Cerebellar cortex (tissue), 1 donor: ENCODE measurements around the gene LARP6.
A peak's percentile ranks its signal among the peaks of the same experiment; 100 is the strongest.
"Not testable (repeated sequence)": the region's sequence is repeated elsewhere in the genome, so short reads cannot be mapped to it uniquely, and the experiment has no call there.

ENCODE experiments used
- DNase-seq: peaks from one replicate; pipeline ENCODE4 v3.0.0-alpha.2; 2015; ENCODE audit warnings: low spot score

The LARP6 gene

DNA sequence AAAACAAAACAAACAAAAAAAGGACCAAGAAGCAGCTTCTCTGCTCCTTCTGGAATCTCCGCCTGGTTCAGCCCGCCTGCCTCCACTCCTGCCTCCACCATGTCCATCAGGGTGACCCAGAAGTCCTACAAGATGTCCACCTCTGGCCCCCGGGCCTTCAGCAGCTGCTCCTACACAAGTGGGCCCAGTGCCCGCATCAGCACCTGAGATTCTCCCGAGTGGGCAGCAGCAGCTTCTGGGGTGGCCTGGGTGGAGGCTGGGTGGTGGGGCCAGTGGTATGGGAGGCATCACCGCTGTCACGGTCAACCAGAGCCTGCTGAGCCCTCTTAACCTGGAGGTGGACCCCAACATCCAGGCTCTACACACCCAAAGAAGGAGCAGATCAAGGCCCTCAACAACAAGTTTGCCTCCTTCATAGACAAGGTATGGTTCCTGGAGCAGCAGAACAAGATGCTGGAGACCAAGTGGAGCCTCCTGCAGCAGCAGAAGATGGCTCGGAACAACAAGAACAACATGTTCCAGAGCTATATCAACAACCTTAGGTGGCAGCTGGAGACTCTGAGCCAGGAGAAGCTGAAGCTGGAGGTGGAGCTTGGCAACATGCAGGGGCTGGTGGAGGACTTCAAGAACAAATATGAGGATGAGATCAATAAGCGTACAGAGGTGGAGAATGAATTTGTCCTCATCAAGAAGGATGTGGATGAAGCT lies 4.8 kb upstream of the LARP6 start:
- not testable (repeated sequence) for DNase-seq

DNA sequence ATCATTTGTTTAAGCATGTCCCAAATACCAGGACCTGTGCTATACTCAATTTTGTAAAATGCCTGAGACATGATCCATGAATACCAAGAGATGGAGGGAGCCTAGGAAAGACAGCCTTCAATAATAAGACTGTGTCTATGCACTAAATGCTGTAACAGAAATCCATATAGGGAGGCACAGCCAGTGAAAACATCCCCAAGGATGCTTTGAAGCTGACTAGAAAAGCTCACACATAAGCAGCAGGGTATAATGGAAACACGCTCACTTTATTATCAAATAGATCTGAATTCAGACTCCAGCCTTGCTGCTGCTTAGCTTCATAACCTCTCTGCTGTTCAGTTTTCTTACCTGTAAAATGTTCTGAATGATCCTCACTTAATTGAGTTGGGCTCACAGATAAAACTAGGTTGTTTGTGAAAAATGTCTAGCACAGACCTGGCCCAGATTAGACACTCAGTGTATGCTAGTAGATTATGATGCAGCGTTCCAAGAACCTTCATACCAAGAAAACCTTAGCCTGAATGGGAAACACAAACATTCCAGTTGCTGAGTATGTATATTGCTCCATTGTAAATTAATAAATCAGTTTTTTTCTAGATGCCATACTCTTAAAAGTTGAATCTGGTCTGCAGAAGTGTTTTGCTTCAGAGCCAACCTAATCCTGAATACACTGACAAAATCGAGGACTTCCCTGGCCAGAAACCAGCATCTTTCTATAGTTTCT lies 3.8 kb upstream of the LARP6 start:
- DNase-seq: no peak

DNA sequence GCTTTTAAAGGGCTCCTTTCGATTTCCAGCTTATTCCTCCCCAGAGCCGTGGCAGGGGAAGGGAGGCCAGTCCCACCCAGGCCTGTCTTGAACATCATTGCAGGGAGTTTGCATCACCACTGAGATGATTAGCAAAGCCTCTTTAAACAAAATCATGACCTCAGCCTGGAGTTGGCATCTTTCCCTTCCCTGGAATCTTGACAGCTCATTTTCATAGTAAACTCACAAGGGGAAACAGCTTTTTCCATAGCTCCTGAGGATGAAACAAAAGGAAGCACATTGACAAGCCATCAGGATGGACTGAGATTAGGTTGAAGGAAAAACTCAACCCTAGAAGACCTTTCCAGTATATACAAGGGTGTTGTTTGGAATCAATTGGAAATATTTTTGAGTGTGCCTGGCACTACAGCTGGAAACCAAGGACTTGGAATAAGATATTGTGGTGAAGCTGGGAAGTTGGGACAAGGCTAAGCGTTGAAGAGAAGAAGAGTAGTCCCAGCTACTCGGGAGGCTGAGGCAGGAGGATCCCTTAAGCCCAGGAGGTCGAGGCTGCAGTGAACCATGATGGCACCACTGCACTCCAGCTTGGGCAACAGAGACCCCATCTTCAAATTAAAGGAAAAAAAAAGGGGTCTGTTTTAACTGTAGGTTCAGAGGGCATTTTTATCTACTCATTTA lies 3.1 kb upstream of the LARP6 start:
- peak; percentile 13 for DNase-seq

DNA sequence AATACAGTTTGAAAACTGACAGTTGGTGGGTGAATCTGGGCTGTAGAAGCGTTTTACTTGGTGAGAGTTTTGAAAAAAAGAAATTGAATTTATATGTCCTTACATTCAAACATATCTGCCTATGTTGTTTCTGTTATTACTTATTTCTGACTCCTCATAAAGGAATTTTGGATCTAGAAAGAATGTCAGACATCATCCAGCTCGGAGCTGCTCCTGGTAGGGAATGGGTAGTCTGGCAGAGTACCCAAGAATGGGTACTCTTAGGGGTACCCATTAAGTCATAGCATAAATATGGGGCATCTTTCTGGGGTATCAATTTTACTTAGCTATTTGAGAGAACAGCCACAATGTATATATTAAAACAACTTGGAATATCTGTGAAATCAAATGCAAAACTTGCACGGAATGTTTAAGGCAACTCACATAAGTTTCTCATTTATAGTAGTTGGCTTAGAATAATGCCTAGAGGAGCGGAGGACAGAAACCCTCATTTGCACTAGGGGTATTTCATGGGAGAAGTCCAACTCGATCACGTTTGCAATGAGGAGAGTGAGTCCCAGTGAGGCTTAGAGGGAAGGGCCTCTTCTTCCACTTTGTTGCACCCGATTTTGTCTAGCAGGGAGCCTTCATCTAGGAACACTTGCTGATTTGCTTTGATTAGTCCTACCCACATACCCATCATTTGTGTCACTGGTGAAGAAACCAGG lies 2.4 kb upstream of the LARP6 start:
- DNase-seq: no peak

DNA sequence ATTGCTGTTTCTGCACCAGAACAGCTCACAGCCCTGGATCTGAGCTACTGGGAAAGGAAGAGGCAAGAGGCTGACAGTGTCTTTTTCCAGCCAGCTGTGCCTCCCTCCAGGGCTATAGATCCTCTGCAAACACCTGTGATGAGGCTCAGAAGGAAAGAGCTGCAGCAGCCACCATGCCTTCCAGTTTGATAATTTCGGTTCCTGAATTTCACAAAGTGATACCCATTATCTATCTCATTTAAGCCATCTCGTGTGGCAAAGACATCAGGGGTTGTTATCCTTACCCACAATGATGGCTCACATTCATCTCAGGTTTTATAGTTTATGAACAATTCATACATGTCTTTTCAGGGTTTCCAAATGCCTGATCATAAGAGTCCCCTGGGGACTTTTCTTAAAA lies 1.8 kb upstream of the LARP6 start:
- no peak for DNase-seq

DNA sequence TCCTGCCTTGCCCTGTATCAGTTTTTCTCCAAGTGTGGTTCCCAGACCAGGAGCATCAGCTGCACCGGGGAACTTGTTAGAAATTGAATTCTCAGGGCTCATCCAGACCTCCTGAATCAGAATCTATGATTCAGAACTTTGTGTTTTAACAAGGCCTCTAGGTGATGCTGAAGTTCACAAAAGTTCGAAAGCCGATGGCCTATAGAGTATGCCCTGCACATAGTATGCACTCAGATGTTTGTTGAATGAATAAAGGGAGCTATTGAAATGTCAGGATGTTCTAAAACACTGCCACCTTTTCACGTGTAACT lies 664 bp upstream of the LARP6 start:
- peak; percentile 61 for DNase-seq

DNA sequence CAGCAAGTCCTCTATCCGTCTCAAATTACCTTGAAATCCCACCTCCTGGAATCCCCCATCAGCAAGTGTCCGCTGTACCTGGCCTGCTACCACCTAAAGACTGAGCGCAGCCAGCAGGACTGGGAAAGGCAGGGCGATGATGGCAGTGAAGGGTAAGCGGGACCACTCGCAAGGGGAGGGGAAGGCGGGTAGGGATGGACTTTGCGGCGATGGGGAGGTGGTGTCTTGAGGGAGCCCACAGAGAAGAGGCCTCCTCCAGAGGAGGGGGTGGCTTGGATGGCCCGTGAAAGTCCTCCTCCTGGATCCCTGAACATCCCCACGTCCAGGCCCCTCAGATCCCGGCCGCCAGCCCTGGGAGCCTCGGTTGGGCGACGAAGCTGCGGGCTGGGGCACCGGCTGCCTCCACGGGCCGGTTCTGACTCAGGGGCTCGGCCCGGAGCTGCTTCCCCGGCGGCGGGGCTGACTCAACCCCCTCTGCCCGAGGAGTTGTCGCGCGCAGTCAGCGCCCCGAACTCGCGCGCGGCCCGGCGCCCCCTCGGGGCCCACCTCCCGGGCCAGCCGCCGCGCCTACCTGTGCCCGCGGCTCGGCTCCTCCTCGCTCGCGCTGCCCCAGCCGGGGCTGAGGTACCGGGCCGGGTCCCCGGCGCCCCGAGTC lies 512 bp downstream of the LARP6 start:
- DNase-seq: peak; percentile 54

DNA sequence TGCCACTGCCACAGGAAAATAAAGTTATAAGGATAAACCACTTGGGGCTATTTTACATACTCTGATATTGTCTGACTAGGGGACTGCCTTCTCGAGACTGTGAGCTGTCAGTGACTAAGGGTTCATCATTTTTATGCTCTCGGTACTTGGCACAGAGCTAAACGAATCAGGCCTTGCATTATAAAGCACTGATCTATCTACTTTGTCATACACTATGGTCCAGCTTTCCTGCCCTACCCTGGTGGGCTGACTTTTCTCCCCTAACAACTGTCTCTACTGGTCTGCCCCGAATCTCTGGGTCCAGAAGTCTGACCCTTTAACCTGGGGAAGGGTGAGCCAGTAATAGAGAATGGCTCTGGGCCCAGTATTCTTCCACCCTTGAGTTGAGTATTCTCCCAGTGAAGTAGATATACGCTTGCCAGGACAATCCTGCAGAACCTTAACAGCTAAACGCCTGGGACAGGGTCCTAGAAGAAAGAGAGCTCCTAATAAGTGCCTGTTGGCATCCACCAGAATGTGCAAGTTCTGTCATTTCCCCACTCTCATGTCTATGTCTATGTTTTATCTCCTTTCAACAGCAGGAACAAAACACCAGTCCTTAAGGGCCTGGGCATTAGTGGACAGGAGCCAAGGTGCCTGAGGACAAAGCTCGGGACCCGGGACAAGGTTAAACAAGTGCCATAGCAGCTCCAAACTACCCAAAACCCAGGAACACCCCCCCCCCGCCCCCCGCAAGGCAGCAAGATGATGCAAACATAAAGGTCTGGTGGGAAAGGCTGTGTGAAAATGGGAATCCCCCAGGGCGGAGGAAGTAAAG lies 1.2 kb downstream of the LARP6 start:
- peak; percentile 32 for DNase-seq

DNA sequence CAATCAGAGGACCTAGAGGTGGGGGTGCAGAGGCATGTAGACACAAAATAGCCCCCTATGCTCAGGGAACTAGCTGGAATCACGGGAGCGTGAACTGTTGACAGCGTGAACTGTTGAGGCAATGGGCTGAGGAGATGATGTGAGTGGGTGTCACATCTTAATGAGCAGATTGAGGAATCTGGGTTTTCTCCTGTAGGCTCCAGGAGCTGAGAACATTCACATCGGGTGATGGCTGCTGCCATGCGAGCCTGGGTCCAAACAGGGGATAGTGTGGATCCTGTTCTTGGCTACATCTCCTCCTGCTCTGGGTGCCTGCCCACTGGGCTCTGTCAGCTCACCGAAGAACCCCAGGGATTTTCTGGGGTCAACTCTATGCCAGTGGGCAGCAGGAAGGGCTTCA lies 2.1 kb downstream of the LARP6 start:
- DNase-seq: no peak

DNA sequence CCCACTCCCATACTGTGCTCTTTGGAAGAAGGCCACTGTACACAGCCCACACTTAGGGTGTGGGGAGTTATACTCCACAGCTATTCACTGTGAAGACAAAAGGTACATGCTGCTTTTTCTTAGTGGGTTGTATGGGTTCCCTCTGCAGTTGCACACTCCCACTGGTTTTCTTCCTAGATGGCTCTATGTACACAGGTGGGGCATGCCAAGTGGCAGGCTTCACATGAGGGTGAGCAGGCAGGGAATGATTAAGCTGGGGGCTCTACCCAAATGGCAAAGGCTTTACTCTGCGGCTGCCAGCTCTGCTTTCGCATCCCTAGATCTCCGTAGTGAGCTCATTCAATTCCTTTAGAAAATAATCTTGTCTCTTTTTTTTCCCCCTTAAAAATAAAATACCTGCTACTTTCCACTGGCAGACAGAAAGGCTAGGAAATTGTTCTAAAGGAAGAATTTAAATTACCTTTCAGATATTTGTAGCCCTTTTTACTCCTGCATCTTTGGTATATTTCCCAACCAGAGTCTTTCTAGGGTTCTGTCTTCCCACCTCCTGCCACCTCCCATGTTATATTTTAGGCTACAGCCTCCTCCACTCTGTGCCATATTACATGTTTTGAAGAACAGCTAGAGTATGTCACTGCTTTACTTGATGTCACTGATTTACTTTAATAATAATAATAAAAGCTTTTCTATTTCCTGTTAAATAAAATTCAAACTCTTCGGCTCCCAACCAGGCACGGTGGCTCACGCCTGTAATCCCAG lies 8.2 kb downstream of the LARP6 start:
- no peak for DNase-seq

DNA sequence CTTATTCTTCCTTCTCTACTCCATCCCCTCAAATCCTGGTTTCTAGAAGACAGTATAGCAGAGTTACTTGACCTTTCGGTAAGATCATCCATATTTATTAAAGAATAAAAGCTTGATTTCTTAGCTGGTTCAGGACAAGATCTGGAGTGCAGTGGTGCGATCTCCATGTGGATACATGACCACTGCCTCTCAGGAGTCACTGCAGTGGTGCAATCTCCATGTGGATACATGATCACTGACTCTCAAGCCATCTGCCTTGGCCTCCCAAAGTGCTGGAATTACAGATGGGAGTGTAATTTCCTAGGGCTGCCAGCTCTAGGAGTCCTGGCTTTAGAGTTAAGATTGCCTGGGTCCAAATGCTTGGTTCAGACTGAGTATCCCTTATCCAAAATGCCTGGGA lies 16.5 kb downstream of the LARP6 start:
- no peak for DNase-seq

DNA sequence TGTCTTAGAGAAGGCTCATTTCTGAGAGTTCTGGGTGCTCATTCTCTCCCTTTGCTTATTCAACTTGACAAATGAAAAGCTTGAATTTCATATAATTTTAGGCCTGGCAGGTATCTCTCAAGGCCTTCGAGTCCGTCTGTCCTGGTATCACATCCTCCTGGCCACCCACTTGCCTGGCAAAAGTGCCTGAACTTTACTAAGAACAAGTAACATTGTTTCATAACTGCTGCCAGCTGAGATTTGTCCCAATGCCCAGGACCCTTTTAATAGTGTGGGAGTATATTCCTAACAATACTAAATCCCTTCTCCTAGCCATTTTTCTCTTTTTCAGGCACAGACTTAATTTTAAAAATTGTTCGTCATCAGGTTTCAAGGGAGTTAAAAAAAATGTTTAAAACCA lies 18.1 kb downstream of the LARP6 start:
- no peak for DNase-seq

DNA sequence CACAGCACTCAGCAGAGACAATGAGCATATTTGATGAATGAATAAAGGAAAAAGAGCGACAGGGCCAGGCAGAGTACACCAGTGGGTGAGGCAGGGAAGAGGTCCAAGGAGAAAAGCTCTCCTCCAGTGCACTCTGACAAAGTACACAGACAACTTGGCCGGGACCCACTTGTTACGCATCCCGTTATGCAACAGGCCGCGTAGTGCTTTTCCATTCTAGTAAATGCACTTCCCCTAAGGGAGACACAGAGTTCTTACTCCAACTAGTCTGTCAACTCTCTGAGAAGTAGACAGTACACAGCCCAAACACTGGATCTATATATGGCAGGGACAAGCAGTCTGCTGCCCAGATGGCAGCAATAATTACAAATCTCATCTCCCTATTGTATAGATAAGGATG lies 18.5 kb downstream of the LARP6 start:
- DNase-seq: no peak

DNA sequence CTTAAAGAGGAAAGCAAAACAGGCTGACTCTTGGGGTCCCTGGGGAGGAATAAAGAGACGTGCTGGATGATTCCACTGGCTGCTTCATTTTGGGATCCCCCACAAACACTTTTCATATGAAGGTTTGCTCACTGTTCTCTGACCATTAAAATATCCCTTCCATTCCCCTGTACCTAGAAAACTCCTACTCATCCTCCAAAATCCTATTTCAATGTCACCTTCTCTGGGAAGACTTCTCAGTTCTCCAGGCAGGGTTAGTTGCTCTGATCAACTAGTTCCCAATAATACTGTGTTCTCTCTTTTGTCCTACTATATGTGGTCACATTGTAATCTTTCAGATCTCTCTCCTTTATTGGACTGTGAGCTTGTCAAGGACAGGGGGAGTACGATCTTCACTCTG lies 19.0 kb downstream of the LARP6 start:
- DNase-seq: no peak

DNA sequence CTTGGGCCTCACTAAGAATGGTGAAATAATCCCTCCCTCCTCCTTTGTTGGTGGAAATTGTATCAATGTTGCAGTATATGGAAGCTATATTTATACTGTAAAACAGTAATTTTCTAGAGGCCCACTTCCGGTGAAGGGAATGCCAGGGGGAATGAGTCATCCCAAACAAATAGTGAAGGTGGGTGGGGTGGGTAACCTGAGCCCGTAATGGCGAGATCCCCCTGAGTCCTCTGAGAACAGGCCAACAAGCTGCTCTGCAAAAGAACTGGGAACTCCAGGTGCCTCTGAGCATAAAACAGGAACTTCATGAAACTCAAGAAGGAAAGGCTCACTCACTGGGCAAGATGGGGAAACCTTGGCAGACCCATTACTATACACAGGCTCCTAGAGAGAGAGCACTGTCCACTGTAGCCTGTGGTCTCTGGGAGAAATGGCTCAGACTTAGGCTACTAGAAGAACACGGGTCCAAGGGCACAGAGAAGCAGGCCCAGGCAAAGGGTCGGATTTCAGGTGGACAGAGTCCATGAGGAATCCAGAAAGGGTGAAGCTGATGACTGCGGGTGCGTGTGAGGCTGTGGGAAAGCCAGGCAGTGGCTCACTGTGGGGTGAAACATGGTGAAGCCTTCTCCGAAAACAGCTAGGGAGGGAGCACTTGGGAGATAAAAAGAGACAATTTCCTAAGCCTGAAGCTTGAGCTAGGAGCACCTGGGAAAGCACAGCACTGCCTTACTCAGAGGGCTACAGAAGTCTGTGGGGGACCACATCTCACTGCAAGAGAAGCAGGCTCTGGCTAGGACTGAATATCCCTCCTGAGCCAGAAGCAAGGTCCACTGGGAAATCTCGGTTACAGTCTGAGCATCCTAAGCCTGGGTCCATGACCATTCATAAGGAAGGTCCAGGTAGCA lies 19.8 kb downstream of the LARP6 start:
- DNase-seq: no peak

DNA sequence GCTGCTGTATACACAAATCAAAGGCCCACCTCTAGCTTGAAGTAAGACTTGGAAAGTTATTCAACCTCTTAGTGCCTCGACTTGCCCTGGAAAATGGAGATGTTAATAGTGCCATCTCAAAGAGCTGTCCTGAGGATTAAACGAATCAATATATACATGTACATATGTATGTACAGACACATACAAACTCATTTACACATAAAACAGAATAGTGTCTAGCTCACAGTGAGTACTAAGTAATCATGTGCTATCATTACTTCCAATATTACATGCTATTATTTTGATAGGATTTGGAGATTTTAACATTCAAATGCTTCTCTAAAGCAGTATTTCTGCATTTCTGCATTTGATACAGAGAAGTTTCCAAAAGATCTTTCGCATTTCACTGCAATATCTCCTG lies 20.5 kb downstream of the LARP6 start:
- no peak for DNase-seq

DNA sequence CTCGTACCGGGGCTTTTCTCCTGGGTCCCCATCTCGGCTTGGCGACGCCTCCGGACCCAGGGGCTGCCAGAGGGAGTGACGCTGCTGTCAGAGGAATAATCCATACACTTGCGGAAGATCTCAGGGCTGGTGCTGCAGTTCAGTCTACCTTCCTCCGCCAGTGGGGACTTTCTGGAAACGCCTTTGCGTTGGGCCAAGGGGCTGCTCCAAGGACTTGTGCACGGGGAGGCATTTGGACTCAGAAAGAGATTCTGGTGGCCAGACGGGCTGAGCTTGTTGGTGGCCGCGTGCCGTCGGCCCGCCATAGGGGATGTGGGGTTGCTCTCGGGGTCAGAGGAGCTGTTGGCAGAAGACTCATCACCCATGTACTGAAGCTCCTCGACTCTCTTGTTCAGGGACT lies 21.8 kb downstream of the LARP6 start:
- DNase-seq: no peak

DNA sequence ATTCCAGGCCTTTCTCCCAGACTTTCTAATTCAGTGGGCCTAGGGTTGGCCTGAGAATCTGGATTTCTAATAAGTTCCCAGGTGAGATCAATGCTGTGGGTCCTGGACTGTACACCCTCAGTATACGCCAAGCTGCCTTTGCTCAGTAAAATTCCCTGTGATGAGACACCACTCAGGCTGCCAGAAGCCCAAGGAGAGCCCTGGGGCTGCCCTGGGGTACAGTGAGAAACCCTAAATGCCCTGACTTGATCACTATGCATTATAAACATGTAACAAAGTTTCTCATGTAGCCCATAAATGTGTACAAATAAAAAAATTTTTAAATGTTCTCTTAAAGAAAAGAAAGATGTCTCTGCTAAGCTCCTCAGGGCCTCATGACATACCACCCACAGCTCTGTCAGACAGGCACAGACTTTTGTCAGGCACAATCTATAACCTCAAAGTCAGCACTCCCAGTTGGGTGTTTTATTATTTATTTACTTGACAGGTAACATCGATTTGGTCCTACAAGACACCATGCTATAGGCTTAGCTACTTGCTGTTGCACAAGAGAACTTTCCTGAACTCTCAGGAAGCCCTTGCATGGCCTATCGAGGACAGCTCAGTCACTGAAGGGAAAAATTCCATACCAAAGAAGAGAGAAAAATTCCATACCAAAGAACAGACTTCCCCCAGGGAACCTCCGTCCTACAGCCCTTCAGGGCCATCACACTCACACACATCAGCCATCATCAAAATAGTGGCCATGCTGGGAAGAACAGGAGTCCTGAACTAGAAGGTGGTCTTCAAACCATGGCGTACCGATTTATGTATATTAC lies 22.7 kb downstream of the LARP6 start:
- no peak for DNase-seq

DNA sequence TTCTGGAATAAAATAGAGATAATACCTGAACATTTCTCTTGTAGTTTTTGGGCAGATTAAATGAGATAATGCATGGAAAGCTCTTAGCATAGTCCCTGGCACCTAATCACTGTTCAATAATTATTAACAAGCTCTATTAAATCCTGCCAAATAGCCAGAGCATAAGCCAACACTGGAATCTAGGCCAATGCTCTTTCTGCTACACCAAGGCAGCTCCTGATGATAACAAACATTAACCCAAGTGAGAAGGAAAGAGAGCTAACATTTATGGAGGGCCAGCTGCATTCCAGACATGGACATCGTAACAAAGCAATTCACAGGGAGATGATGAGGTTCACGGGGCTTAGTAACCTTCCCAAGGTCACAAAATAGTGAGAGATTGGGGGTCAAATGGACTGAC lies 23.3 kb downstream of the LARP6 start:
- peak; percentile 36 for DNase-seq
